Uterus (tissue), 2 donors: ENCODE data around the gene RNF181.

Source experiments
- POLR2A ChIP-seq, 2 donors: fragments of 450-650 bp; IDR thresholded peaks; one replicate each; pipeline ENCODE4 v1.6.1; 2016; ENCODE audit warnings: antibody characterized with exemption in 2 of 2, mild to moderate bottlenecking in 1 of 2, moderate library complexity in 1 of 2
- TF ChIP-seq, protein P1 (sequence below), 4 experiments: fragments of 200-600 bp in 2 of 4; fragments of 450-650 bp in 2 of 4; sonication (generic) in 2 of 4; IDR thresholded peaks; one replicate each; pipeline ENCODE4 v1.5.1; 2016 to 2019; ENCODE audit warnings: antibody characterized with exemption in 4 of 4, mild to moderate bottlenecking in 2 of 4, moderate library complexity in 1 of 4

GRCh38 chr2:85598594-85599340, 3.2 kb downstream of the RNF181 start:
- TF ChIP-seq, protein P1, sequence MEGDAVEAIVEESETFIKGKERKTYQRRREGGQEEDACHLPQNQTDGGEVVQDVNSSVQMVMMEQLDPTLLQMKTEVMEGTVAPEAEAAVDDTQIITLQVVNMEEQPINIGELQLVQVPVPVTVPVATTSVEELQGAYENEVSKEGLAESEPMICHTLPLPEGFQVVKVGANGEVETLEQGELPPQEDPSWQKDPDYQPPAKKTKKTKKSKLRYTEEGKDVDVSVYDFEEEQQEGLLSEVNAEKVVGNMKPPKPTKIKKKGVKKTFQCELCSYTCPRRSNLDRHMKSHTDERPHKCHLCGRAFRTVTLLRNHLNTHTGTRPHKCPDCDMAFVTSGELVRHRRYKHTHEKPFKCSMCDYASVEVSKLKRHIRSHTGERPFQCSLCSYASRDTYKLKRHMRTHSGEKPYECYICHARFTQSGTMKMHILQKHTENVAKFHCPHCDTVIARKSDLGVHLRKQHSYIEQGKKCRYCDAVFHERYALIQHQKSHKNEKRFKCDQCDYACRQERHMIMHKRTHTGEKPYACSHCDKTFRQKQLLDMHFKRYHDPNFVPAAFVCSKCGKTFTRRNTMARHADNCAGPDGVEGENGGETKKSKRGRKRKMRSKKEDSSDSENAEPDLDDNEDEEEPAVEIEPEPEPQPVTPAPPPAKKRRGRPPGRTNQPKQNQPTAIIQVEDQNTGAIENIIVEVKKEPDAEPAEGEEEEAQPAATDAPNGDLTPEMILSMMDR (IDR thresholded peaks at IDR 0.05): no peak
- TF ChIP-seq POLR2A (IDR thresholded peaks at IDR 0.05): no peak
